ENCODE measurements around the gene CHCHD10.

The CHCHD10 gene

DNA sequence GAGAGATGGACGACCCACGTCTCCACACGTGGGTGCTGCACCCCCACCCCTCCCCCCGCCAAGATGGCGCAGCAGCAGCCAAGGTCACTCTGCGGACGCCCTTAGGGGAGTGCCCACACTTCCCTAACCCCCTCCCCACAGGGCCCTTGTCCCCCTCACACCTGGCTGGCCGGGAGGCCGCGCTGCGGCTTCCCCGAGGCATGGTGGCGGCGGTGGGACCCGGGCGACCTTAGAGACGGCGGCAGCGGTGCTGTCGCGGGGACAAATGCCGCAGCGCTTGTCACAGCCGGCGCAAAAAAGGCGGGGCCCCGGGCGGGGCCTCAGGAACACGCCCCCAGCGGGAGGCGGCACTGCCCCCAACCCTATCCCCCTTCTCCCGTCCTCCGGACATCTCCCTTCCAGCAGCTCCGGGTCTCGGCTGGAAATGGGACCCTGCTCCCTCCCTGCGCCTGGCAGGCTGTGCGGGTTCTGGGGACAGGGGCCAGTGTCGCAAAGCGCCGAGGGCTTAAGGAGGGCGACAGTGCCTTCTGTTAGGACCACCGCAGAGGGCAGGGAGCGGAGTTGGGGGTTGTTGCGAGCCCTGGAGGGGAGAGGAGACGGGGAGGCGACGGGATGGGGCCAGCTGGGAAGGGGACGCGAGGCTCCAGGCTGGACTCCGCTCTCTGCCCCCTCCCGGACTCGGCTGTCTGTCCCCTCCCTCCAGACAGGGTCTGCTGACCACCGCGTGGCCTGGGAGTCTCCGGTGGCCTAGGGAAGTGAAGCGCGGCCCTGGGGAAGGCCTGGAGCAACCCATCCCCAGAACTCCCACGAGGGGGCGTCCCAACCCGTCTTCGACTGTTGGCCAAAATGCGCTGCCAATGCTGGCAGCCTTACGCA lies at the start of gene CHCHD10:
Gene CHCHD10, minus strand, starts transcription at position 300 of the 876 bp plus-strand sequence. Its CDS starts 98 bp downstream, at position 202.
- peak within 1 kb of the TSS; percentile 95 for H3K27ac ChIP-seq
- peaks cover 41% of the 10 kb centered on the region for H4K20me1 ChIP-seq
- H3K27me3 ChIP-seq: no peaks in the 10 kb centered on the region
- TF ChIP-seq Cebpa-rat (IDR thresholded peaks at IDR 0.05): no peak
- peak within 1 kb of the TSS; percentile 82 for H3K4me3 ChIP-seq
- peaks cover 84% of the 10 kb centered on the region for H3K4me1 ChIP-seq
- H3K36me3 ChIP-seq: peaks cover 21% of the 10 kb centered on the region
- peak within 1 kb of the TSS; percentile 99 for H3K4me2 ChIP-seq
- peak within 1 kb of the TSS; percentile 93 for H3K9ac ChIP-seq
- no peaks in the 10 kb centered on the region for H3K9me3 ChIP-seq

DNA sequence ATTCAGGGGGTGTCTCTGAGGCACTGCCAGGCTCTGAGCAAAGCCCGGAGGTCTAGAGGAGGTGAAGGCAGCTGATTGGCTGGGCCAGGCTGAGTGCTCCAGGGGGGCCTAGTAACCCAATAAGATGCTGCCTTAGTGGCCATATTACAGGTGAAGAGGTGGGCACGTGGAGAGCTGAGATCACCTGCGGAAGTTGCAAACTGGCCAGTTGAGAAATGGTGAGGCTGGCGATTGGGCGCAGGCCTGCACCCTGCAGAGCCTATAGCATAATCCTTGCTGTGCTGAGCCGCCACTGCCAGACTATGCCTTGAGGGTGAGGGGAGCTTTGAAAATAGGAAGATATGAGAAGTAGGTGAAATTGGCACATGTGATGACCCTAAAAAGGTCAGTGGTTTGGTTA lies 49.4 kb upstream of the CHCHD10 start:
- H3K27ac ChIP-seq: peak overlapping the region; percentile 51; the same call in 1 of the 2 replicates
- H3K9me3 ChIP-seq: no peaks in the 10 kb centered on the region
- peaks cover 99% of the 10 kb centered on the region for H3K36me3 ChIP-seq
- H3K27me3 ChIP-seq: no peaks in the 10 kb centered on the region
- peaks cover 63% of the 10 kb centered on the region for H3K4me1 ChIP-seq
- peak overlapping the region; percentile 66 for H3K4me2 ChIP-seq
- H4K20me1 ChIP-seq: no peaks in the 10 kb centered on the region
- no peak for TF ChIP-seq Cebpa-rat (IDR thresholded peaks at IDR 0.05)
- H3K4me3 ChIP-seq: no peak overlapping the region
- no peak overlapping the region for H3K9ac ChIP-seq

DNA sequence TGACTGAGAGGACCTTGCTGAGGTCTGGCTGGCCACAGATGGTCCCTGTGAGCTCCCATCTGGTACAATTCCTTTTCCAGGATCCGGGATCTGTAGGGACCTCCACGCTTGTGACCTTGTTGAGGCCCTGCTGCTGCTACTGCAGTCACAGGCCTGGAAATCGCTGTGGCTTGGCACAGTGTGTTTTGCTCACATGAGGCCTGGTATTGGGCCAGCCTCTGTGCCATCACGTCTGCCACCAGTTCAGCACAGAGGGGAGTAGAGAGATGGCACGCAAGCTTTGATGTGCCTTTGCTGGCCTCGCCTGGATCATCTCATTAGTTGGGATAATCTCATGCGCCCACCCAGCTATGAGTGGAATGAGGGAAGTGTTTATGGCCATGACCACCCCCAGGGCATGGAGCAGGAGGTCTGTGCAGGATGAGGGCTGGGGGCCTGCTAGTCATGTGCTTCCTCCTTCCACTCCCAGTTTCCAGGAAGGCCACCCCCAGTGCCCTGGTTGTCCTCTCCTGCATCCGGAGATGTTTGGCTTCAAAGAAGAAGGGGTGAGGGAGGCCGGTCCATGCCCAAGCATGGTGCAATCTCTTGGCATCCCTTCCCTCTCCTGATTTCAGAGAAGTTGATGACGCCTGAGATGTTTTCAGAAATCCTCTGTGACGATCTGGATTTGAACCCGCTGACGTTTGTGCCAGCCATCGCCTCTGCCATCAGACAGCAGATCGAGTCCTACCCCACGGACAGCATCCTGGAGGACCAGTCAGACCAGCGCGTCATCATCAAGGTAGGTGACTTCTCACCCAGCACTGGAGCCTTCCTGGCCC lies 48.6 kb upstream of the CHCHD10 start:
- peak overlapping the region; percentile 7; the same call in 1 of the 2 replicates for H3K9ac ChIP-seq
- peaks cover 99% of the 10 kb centered on the region for H3K36me3 ChIP-seq
- H3K4me3 ChIP-seq: no peak overlapping the region
- H3K27ac ChIP-seq: peak overlapping the region; percentile 51; the same call in 1 of the 2 replicates
- no peak for TF ChIP-seq Cebpa-rat (IDR thresholded peaks at IDR 0.05)
- no peaks in the 10 kb centered on the region for H3K9me3 ChIP-seq
- peaks cover 55% of the 10 kb centered on the region for H3K4me1 ChIP-seq
- no peak overlapping the region for H3K4me2 ChIP-seq
- H3K27me3 ChIP-seq: no peaks in the 10 kb centered on the region
- no peaks in the 10 kb centered on the region for H4K20me1 ChIP-seq

- H3K27me3 ChIP-seq: no peaks in the 10 kb centered on the region
- peaks cover 48% of the 10 kb centered on the region for H3K4me1 ChIP-seq
- no peak overlapping the region for H3K4me3 ChIP-seq
- H3K4me2 ChIP-seq: no peak overlapping the region
- peak overlapping the region; percentile 35; the same call in 1 of the 2 replicates for H3K27ac ChIP-seq
- TF ChIP-seq Cebpa-rat (IDR thresholded peaks at IDR 0.05): no peak
- H3K9ac ChIP-seq: peak overlapping the region; percentile 7; the same call in 1 of the 2 replicates
- peaks cover 99% of the 10 kb centered on the region for H3K36me3 ChIP-seq
- no peaks in the 10 kb centered on the region for H4K20me1 ChIP-seq
- H3K9me3 ChIP-seq: no peaks in the 10 kb centered on the region
These were observed 47.9 kb upstream of the CHCHD10 start for GRCh38 chr22:23815541-23816155.

GRCh38 chr22:23812378-23812777 lies 44.6 kb upstream of the CHCHD10 start:
- H3K4me3 ChIP-seq: no peak overlapping the region
- TF ChIP-seq Cebpa-rat (IDR thresholded peaks at IDR 0.05): peak; percentile 57; the same call in 1 of the 2 replicates
- no peaks in the 10 kb centered on the region for H3K9me3 ChIP-seq
- H3K27ac ChIP-seq: no peak overlapping the region
- no peaks in the 10 kb centered on the region for H3K27me3 ChIP-seq
- no peak overlapping the region for H3K4me2 ChIP-seq
- peaks cover 15% of the 10 kb centered on the region for H3K4me1 ChIP-seq
- peaks cover 97% of the 10 kb centered on the region for H3K36me3 ChIP-seq
- H4K20me1 ChIP-seq: no peaks in the 10 kb centered on the region
- no peak overlapping the region for H3K9ac ChIP-seq

DNA sequence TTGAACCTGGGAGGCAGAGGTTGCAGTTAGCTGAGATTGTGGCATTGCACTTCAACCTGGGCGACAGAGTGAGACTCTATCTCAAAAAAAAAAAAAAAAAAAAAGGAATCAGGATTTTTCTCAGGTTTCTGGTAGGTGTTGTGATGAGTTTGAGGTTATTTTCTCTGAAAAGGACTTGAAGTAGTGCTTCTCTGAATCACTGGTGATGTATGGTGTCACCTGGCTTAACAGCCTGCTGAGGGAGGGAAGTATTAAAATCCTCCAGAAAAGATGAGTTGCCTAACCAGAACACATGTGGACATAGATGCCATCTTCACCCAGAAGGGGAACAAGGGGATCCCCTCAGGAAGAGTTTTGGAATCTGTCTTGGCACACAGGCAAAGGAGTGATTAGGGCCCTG lies 39.1 kb upstream of the CHCHD10 start:
- TF ChIP-seq Cebpa-rat (IDR thresholded peaks at IDR 0.05): no peak
- Histone ChIP-seq H4K20me1 (no peaks in the 10 kb centered on the region), H3K4me2 (no peak overlapping the region), H3K27ac (no peak overlapping the region), H3K36me3 (peaks cover 98% of the 10 kb centered on the region), H3K9me3 (no peaks in the 10 kb centered on the region), H3K4me1 (peaks cover 15% of the 10 kb centered on the region), H3K9ac (no peak overlapping the region), H3K27me3 (no peaks in the 10 kb centered on the region), H3K4me3 (no peak overlapping the region)

GRCh38 chr22:23804781-23805291 lies 37.1 kb upstream of the CHCHD10 start:
- no peak for TF ChIP-seq Cebpa-rat (IDR thresholded peaks at IDR 0.05)
- no peak overlapping the region for H3K27ac ChIP-seq

GRCh38 chr22:23803001-23803819 lies 35.4 kb upstream of the CHCHD10 start:
- Histone ChIP-seq H3K4me2 (peak overlapping the region; percentile 87; the same call in 1 of the 2 replicates), H3K9me3 (no peaks in the 10 kb centered on the region), H4K20me1 (no peaks in the 10 kb centered on the region), H3K27me3 (no peaks in the 10 kb centered on the region), H3K27ac (peak overlapping the region; percentile 90), H3K9ac (peak overlapping the region; percentile 23; the same call in 1 of the 2 replicates), H3K4me3 (no peak overlapping the region), H3K4me1 (peaks cover 51% of the 10 kb centered on the region), H3K36me3 (peaks cover 87% of the 10 kb centered on the region)
- no peak for TF ChIP-seq Cebpa-rat (IDR thresholded peaks at IDR 0.05)

More at GRCh38 chr22:23804781-23805291, 37.1 kb upstream of the CHCHD10 start:
- Histone ChIP-seq H4K20me1 (no peaks in the 10 kb centered on the region), H3K4me1 (peaks cover 35% of the 10 kb centered on the region), H3K4me2 (no peak overlapping the region), H3K9me3 (no peaks in the 10 kb centered on the region), H3K9ac (no peak overlapping the region), H3K4me3 (no peak overlapping the region), H3K27me3 (no peaks in the 10 kb centered on the region), H3K36me3 (peaks cover 95% of the 10 kb centered on the region)
